ENCODE measurements around the gene PIBF1. TPM values are rescaled to one million over a fixed set of nuclear protein-coding genes. Genes with fewer than 3 reads are reported as not detected.

Gene PIBF1
- total RNA-seq, 1 experiment from 2014 or later = 12.9 TPM

- TF ChIP-seq EMX1 (CRISPR knock-in tag; IDR thresholded peaks at IDR 0.05) = no peak
- TF ChIP-seq IRF2 (CRISPR knock-in tag; IDR thresholded peaks at IDR 0.05; ENCODE audit: borderline replicate concordance, low read depth) = no peak
- TF ChIP-seq, protein P1, sequence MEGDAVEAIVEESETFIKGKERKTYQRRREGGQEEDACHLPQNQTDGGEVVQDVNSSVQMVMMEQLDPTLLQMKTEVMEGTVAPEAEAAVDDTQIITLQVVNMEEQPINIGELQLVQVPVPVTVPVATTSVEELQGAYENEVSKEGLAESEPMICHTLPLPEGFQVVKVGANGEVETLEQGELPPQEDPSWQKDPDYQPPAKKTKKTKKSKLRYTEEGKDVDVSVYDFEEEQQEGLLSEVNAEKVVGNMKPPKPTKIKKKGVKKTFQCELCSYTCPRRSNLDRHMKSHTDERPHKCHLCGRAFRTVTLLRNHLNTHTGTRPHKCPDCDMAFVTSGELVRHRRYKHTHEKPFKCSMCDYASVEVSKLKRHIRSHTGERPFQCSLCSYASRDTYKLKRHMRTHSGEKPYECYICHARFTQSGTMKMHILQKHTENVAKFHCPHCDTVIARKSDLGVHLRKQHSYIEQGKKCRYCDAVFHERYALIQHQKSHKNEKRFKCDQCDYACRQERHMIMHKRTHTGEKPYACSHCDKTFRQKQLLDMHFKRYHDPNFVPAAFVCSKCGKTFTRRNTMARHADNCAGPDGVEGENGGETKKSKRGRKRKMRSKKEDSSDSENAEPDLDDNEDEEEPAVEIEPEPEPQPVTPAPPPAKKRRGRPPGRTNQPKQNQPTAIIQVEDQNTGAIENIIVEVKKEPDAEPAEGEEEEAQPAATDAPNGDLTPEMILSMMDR (IDR thresholded peaks at IDR 0.05) = no peak
- no peak for TF ChIP-seq TEAD4 (CRISPR knock-in tag; IDR thresholded peaks at IDR 0.05)
- no peak for TF ChIP-seq STAT6 (CRISPR knock-in tag; conservative IDR thresholded peaks at IDR 0.05; ENCODE audit: low read depth)
- no peak for TF ChIP-seq ZNF423 (CRISPR knock-in tag; IDR thresholded peaks at IDR 0.05)
- TF ChIP-seq ZNF416 (CRISPR knock-in tag; IDR thresholded peaks at IDR 0.05) = no peak
These were observed 24.0 kb upstream of the PIBF1 start (continued) for GRCh38 chr13:72757792-72758535.

GRCh38 chr13:72760189-72760588 lies 21.7 kb upstream of the PIBF1 start:
- Mint-ChIP-seq H3K27ac (no peak overlapping the region), H3K4me1 (no peaks in the 10 kb centered on the region), H3K27me3 (ENCODE audit: low read depth) (no peaks in the 10 kb centered on the region), H3K36me3 (peaks cover 41% of the 10 kb centered on the region), H3K9me3 (no peaks in the 10 kb centered on the region), H3K4me3 (no peak overlapping the region)
- POLR2A ChIA-PET = no interaction called here
- no peak for ATAC-seq
- TF ChIP-seq CREB1 (CRISPR knock-in tag; IDR thresholded peaks at IDR 0.05) (no peak), GTF2I (CRISPR knock-in tag; conservative IDR thresholded peaks at IDR 0.05) (no peak), RELA (CRISPR knock-in tag; IDR thresholded peaks at IDR 0.05; ENCODE audit: borderline replicate concordance) (no peak), ERG (CRISPR knock-in tag; IDR thresholded peaks at IDR 0.05) (no peak), NR1H2 (CRISPR knock-in tag; IDR thresholded peaks at IDR 0.05) (no peak), CBFB (CRISPR knock-in tag; IDR thresholded peaks at IDR 0.05; ENCODE audit: low read depth) (no peak), ZBTB21 (CRISPR knock-in tag; IDR thresholded peaks at IDR 0.05; ENCODE audit: borderline replicate concordance) (no peak), PRDM15 (CRISPR knock-in tag; IDR thresholded peaks at IDR 0.05) (no peak), NR3C1 (CRISPR knock-in tag; conservative IDR thresholded peaks at IDR 0.05; ENCODE audit: low read depth) (no peak), ATF1 (CRISPR knock-in tag; IDR thresholded peaks at IDR 0.05) (no peak), PREB (CRISPR knock-in tag; IDR thresholded peaks at IDR 0.05; ENCODE audit: borderline replicate concordance) (no peak), SOX15 (CRISPR knock-in tag; IDR thresholded peaks at IDR 0.05) (no peak), NFE2L1 (CRISPR knock-in tag; IDR thresholded peaks at IDR 0.05) (no peak), ZNF396 (CRISPR knock-in tag; IDR thresholded peaks at IDR 0.05; ENCODE audit: borderline replicate concordance) (no peak), ELF4 (CRISPR knock-in tag; IDR thresholded peaks at IDR 0.05; ENCODE audit: low read depth) (no peak), OVOL2 (CRISPR knock-in tag; IDR thresholded peaks at IDR 0.05; ENCODE audit: borderline replicate concordance) (no peak), ZNF232 (CRISPR knock-in tag; IDR thresholded peaks at IDR 0.05) (no peak), FOXP1 (CRISPR knock-in tag; IDR thresholded peaks at IDR 0.05; ENCODE audit: borderline replicate concordance) (no peak)
- TF ChIP-seq, protein P2, sequence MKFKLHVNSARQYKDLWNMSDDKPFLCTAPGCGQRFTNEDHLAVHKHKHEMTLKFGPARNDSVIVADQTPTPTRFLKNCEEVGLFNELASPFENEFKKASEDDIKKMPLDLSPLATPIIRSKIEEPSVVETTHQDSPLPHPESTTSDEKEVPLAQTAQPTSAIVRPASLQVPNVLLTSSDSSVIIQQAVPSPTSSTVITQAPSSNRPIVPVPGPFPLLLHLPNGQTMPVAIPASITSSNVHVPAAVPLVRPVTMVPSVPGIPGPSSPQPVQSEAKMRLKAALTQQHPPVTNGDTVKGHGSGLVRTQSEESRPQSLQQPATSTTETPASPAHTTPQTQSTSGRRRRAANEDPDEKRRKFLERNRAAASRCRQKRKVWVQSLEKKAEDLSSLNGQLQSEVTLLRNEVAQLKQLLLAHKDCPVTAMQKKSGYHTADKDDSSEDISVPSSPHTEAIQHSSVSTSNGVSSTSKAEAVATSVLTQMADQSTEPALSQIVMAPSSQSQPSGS (CRISPR knock-in tag; IDR thresholded peaks at IDR 0.05; ENCODE audit: borderline replicate concordance, low read depth) = no peak
- CTCF ChIA-PET = no interaction called here
- no peak for DNase-seq (ENCODE audit: low spot score)

Data from WTC11 (cell line).